OCI-LY1 (cell line): ENCODE results near the gene PTGDS.

Experiments used
- CTCF ChIP-seq: fragments of 200-600 bp; sonication (generic), shearing (Covaris generic); IDR thresholded peaks from 2 replicates; pipeline ENCODE4 v1.5.1; 2017; ENCODE audit warnings: mild to moderate bottlenecking, antibody characterized with exemption, low read length, moderate library complexity, mixed read lengths
- EZH2 ChIP-seq: fragments of 200-600 bp; sonication (generic), shearing (Covaris generic); IDR thresholded peaks from 2 replicates; pipeline ENCODE4 v1.8.0; 2017; ENCODE audit warnings: borderline replicate concordance, mixed run types, mild to moderate bottlenecking, antibody characterized with exemption, low read length, moderate library complexity, mixed read lengths

GRCh38 chr9:136972743-136973142 is 4.6 kb upstream of the PTGDS start:
- TF ChIP-seq CTCF = no peak
- no peak for TF ChIP-seq EZH2
